Measurements from ENCODE around the gene TRNAU1AP. TPM values are rescaled to one million over a fixed set of nuclear protein-coding genes. Genes with fewer than 3 reads are reported as not detected.

TRNAU1AP gene
- total RNA-seq, 1 donor, result 29.7 TPM

- TF ChIP-seq, protein P1, sequence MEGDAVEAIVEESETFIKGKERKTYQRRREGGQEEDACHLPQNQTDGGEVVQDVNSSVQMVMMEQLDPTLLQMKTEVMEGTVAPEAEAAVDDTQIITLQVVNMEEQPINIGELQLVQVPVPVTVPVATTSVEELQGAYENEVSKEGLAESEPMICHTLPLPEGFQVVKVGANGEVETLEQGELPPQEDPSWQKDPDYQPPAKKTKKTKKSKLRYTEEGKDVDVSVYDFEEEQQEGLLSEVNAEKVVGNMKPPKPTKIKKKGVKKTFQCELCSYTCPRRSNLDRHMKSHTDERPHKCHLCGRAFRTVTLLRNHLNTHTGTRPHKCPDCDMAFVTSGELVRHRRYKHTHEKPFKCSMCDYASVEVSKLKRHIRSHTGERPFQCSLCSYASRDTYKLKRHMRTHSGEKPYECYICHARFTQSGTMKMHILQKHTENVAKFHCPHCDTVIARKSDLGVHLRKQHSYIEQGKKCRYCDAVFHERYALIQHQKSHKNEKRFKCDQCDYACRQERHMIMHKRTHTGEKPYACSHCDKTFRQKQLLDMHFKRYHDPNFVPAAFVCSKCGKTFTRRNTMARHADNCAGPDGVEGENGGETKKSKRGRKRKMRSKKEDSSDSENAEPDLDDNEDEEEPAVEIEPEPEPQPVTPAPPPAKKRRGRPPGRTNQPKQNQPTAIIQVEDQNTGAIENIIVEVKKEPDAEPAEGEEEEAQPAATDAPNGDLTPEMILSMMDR (IDR thresholded peaks at IDR 0.05; ENCODE audit: insufficient read depth, low read length), result no peak
- DNase-seq (ENCODE audit: low read depth), result no peak
- H3K4me3 ChIP-seq (ENCODE audit: low read depth, low read length), result no peak overlapping the region
Measured at GRCh38 chr1:28604411-28604810, 51.5 kb downstream of the TRNAU1AP start.

- H3K4me3 ChIP-seq (ENCODE audit: low read depth, low read length), result no peak overlapping the region
- TF ChIP-seq, protein P1 (IDR thresholded peaks at IDR 0.05; ENCODE audit: insufficient read depth, low read length), result no peak
- no peak for DNase-seq (ENCODE audit: low read depth)
Measured at GRCh38 chr1:28604962-28605361, 52.1 kb downstream of the TRNAU1AP start.

GRCh38 chr1:28606771-28607170 lies 53.9 kb downstream of the TRNAU1AP start:
- H3K4me3 ChIP-seq (ENCODE audit: low read depth, low read length), result no peak overlapping the region
- TF ChIP-seq, protein P1 (IDR thresholded peaks at IDR 0.05; ENCODE audit: insufficient read depth, low read length), result no peak
- DNase-seq (ENCODE audit: low read depth), result no peak

- TF ChIP-seq, protein P1 (IDR thresholded peaks at IDR 0.05; ENCODE audit: insufficient read depth, low read length), result no peak
- H3K4me3 ChIP-seq (ENCODE audit: low read depth, low read length), result no peak overlapping the region
Measured at GRCh38 chr1:28613175-28613574, 60.3 kb downstream of the TRNAU1AP start.

More at GRCh38 chr1:28613175-28613574, 60.3 kb downstream of the TRNAU1AP start:
- DNase-seq (ENCODE audit: low read depth), result no peak

Small RNA genes lying within 50 kb of the gene (small RNA-seq; reads per million reads assigned to genes)
- gene SNORA16A (not detected), gene SNORA44 (not detected), gene SNORA61 (not detected), gene SNORA73A (not detected), gene SNORA73B (6,952 reads per million, percentile 100 among the genes with 10 or more reads in this experiment), gene SNORD99 (668 reads per million, percentile 99 among the genes with 10 or more reads in this experiment)

Other genes starting within 250 kb of the TRNAU1AP start
- gene MED18, start 224.0 kb upstream of the TRNAU1AP start, total RNA-seq (ENCODE audit: low replicate concordance), result 6.7 and 14.0 TPM in 2 replicates
- gene PHACTR4, start 183.3 kb upstream of the TRNAU1AP start, total RNA-seq (ENCODE audit: low replicate concordance), result 7.5 and 16.3 TPM in 2 replicates
- gene RCC1, start 47.0 kb upstream of the TRNAU1AP start, total RNA-seq (ENCODE audit: low replicate concordance), result 28.8 and 101 TPM in 2 replicates
- 1.6 and 3.4 TPM in 2 replicates for gene RAB42, start 39.2 kb downstream of the TRNAU1AP start, total RNA-seq (ENCODE audit: low replicate concordance)
- gene TAF12, start 90.0 kb downstream of the TRNAU1AP start, total RNA-seq (ENCODE audit: low replicate concordance), result 26.2 and 36.0 TPM in 2 replicates
- gene RNU11, start 95.5 kb downstream of the TRNAU1AP start, total RNA-seq (ENCODE audit: low replicate concordance), result not detected in 2 replicates
- gene GMEB1, start 115.7 kb downstream of the TRNAU1AP start, total RNA-seq (ENCODE audit: low replicate concordance), result 5.8 and 11.4 TPM in 2 replicates
- gene YTHDF2, start 183.9 kb downstream of the TRNAU1AP start, total RNA-seq (ENCODE audit: low replicate concordance), result 36.9 and 64.2 TPM in 2 replicates